HG03175 (cell line): ENCODE data around the gene RPL37A.

Source experiments
- ATAC-seq: cut with Tn5 transposase; IDR thresholded peaks from one replicate; pipeline ENCODE4 v1.9.1; 2021; ENCODE audit warnings: mild to moderate bottlenecking, moderate library complexity; ENCODE audit not compliant: unreplicated experiment

RPL37A gene

DNA sequence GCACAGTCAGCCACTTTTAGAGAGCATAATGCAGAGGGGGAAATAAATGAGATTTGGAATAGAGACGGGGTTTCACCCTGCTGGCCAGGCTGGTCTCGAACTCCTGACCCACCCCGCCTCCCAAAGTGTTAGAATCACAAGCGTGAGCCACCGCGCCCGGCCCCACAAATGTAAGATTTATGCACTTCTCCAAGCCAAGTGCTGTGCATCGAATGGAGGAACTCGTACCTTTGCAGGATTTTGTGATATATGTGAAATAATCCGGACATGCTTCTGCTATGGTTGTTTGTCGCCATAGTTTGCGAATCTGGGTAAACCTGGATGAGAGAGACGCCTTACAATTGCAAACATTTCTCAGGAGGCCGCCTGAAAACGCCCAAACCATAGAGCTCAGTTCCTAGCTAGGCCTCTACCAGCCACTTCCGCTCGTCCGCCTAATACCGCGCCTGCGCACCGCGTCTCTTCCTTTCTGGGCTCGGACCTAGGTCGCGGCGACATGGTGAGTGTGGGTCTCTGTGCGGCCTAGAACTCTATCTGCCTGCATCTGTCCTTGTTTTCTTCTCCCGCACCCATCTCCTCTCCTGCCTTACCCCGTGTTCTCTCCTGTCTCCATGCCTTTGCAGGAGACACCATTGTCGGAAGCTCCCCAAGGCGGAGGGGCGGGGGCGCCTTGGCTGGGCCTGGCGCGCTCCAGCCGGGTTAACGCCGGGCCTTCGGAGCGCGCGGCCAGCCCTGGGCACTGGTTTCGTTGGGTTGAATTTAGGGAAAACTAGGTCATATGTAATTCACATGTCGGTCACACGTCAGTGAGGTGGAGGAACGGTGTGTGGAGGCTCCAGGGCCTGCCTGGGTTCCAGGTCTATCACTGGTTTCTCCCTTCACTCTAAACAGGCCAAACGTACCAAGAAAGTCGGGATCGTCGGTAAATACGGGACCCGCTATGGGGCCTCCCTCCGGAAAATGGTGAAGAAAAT is at the start of gene RPL37A:
Gene RPL37A, plus strand, starts transcription at position 466 of the 974 bp plus-strand sequence. Its CDS starts 31 bp downstream, at position 497.
- peak; percentile 88 for ATAC-seq

DNA sequence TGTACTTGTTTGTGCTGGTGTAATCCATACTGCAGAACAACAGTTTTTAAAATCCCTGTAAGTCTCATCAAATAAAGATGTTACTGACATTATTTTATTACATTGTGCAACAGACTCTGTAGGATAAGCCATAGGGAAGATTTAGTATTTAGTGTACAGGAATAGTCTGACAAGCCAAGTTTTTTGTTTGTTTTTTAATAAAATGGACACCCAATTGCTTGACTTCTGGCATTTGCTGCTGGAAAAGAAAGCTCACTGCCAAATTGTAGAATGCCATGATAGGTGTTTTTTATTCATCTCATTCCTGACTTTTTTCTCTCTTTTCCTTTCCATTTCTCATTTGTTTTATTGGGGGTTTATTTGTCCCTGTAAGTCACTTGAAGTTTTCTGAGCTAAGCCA is 48.3 kb upstream of the RPL37A start:
- ATAC-seq = no peak

DNA sequence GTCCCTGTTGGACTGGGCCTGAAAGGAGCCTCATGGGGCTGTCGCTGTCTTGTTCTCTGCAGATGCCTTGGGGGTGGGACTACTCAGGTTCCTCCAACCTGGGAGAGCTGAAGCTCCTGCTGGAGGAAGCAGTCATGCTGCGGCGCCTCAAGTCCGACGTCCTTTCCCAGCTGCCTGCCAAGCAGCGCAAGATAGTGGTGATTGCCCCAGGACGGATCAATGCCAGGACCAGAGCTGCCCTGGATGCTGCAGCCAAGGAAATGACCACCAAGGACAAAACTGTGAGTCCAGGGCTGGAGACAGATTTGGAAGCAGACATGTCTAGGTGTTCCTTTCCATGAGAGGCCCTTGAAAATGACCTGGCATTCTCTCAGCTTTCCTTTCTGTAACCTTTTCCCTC is 47.9 kb upstream of the RPL37A start:
- ATAC-seq = no peak

DNA sequence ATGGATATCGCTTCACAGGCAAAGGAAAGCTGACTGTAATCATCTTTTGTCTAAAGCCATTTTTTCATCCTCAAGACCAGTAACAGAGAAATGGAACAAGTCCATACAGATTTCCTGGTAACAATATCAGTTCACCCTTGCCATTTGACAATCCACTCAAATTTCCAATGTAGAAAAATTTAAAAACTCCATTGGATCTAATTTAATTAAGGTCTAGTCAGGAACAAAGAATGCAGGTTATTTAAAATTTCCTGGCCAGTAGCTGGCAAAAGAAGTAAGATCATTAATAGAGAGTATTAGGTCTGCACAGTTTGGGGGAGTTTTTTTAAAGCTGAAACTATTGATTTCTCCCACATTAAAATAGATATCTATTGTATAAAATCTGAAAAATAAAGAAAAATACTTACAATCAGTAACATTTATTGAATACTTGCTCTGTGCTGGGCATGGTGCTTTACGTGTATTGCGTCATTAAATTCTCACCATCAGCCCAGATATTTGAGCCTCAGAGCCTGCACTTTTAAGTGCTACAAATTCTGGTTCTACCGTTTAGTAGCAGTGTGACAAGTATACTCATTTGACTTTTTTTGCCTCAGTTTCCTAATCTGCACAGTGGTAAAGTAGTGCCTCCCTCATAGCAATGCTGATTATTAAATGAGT is 44.6 kb upstream of the RPL37A start:
- ATAC-seq = no peak

DNA sequence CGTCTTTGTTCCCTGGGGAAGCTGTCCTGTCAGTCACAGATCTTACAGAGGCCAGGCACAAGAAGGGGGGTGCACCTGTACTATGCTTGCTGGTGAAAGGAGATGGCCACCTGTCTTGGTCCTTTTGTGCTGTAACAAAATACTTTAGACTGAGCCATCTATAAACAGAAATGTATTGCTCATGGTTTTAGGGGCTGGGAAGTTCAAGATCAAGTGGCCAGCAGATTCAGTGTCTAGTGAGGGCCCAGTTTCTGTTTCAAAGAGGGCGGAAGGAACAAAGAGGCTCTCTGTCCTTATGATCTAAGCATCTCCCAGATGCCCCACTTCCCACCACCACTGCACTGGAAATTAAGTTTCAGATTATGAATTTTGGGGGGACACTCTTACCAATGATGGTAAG is 35.5 kb upstream of the RPL37A start:
- ATAC-seq = no peak

DNA sequence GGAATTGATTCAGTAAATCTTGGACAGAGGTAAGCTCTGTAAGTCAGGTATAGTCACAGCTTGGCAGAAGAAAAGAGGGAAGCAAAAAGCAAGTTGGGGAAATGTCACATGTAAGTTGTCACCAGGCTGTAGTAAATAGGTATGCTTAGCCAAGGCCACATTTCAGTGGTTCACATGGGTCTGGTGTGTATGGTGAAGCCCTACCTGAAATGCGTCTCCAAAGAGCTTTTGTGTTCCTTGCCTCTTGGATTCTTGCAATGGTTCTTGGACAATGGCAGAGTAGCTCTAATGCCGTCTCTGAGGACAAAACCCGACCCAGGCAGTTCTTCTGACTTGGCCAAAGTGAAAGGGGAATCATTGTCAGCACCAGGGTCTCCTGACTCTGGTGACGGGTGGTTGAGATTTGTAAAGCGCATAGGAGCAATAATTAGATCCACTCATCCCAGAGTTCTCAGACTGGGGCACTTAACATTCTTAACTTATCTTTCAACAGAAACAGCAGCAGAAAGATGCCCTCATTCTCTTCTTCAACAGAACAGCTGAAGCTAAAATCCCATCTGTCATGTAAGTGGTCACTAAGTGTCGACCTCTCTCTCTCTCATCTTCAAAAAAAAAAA is 34.4 kb upstream of the RPL37A start:
- no peak for ATAC-seq

DNA sequence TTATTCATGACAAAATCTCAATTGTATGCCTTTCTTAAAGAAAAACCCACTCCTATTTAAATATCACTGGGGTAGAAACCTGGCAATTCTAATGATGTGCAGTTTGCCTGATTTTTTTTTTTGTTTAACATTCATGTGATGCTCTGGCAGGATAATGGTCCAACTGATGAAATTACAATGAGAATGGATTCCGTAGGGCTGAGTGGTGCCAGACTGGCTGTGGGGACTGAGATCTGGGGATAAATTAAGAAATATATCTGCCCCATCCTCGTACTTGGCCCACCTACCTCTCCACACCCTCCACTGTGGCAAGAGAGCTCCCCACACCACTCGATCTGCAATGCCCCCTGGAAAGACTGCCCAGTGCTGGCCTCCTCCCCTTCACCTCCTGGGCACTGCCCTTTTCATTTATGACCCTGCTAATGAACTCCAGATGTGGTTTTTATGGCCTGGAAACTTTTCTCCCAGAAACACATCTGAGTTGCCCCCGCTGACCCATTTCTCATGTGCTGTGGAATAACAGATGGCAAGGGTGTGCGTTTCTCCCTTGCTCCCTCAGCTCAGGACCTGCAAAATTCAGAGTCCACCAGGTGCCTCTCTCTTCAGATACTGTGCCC is 33.0 kb upstream of the RPL37A start:
- ATAC-seq = no peak

DNA sequence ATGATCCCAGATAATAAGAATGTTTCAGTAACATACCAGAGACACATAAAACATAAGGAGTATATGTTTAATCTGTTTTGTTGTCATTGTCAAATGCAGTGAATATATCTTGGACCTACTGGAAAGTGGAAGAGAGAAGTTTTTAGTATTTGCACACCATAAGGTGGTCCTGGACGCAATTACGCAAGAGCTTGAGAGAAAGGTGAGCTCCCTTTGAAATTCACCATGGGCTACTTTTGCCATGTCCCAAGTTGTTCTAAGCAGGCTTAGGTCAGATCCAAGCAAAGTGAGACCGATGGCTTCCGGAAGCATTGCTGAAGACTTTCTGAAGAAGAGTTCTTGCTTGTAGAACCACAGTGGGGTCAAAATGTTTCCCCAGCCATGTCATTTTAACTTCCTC is 30.8 kb upstream of the RPL37A start:
- ATAC-seq = no peak

DNA sequence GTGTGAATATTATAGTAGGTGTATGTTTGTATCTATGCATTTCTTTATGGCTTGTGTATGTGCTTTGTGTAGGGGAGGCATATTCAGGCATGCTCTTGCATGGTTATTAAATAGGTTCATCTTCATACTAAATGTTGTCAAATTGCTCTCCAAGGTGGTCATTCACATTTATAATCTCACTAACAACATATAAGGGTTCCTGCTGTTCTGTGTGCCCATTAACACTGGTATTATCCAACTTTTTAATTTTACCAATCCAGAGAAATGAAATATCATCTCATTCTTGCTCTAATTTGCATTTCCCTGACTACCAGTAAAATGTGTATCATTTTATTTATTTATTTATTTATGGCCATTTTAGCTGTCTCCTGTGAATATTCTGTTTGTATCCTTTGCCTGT is 29.0 kb upstream of the RPL37A start:
- ATAC-seq = no peak

DNA sequence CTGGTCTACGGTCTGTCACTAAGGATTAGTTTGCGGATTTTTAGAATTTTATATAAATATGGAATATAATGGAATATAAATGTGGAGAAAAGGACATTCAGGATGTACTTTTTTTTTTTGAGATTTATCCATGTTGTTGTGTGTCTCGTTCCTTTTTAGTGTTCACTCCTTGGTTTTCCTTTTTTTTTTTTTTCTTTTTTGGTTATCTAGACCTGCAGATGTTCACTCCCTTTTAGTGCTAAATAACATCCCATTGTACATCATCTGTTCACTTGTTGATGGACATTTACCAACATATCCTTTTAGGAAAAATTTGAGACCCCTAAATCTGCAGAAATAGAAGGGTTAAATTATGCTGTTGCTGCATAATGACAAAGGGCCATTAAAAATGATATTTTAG is 25.5 kb upstream of the RPL37A start:
- no peak for ATAC-seq

DNA sequence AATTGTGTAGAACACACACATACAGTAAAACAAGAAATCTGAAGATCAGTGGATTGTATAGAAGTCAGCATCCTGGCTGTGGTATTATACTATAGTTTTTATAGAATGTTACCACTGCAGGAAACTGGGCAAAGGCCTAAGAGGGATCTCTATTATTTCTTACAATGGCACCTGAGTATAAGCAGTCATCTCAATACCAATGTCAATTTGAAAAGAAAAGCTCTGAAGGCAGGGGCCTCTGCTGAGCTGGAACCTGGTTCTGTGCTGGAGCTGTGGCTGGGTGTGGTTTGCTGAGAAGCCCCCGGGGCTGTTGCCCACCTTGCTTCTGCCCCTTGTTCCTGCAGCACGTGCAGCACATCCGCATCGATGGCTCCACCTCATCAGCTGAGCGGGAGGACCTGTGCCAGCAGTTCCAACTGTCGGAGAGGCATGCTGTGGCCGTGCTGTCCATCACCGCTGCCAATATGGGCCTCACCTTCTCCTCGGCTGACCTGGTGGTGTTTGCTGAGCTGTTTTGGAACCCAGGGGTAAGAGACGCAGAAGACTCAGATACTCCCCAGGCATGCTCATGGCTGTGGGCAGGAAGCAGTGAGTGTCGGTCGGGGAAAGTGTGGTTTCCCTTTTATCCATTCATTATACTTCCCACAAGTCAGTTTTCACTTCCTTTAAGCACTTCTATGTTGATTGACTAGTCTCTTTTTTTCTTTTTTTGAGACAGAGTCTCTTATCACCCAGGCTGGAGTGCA is 23.5 kb upstream of the RPL37A start:
- ATAC-seq = no peak

DNA sequence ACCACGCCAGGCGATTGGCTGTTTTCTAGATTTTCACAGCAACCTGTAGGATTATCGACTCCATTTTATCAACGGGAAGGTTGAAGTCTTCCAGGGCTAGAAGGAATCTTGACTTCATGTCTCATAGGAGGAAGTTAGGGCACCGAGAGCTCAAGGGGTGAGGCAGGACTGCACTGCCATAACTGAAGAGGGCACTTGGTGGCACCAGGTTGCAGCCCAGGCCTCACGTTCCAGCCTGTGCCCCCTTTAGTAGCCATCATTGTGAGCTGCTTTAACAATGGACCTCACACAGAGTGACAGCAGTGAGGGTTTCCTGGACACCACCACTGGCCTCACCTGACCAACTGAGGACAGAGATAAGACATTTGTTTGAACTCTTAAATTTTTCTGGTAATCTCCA is 22.9 kb upstream of the RPL37A start:
- ATAC-seq = no peak

DNA sequence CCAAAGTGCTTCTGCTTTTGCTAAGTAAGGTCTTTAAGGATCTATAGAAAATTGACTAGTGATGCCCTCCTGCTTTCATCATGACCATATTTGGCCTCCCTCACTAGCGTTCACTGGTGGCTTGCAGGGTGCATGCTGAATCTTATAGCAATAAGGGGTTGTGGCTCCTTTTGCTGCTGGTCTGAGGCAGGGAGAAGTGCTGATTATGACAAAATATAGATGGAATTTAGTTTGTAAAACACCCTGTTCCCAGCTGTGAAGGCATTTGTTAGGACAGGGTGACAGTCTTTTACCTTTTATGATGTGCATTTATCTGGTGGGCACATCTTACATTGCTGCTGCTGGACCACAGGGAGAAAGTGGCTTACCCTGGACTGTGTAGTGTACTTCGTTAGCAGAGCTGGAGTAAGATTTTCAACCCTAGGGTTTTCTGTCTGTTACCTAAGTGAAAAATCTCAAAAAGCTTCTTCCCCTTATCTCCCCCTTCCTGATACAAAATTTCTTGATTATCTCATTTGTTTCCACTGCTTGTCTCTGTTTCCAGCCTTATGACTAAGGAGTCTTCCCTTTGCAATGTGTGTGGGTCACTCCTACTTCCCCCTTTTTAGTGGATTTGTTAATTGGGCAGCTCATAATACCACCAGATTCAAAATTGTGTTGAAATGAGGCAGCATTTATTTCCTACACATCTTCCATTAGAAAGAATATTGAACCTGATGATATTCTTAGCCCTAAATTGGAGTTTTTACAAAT is 21.2 kb upstream of the RPL37A start:
- ATAC-seq = no peak

DNA sequence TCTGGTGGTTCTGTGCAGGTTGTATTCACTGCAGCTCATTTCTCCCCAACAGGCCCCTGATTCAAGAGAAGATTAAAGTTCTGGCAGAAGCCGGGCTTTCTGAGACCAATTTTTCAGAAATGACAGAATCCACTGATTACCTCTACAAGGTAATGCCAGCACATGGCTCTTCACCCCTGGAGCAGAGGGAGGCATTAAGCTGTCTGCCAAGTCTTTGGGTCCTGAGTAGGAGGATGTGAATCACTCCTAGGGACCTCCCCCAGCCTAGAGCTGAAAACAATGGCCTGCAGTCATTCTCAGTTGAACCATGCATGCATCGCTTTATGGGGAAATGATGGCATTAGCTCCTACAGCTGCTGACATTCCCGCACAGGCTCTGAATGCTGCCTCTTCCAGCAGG is 20.5 kb upstream of the RPL37A start:
- ATAC-seq = no peak

DNA sequence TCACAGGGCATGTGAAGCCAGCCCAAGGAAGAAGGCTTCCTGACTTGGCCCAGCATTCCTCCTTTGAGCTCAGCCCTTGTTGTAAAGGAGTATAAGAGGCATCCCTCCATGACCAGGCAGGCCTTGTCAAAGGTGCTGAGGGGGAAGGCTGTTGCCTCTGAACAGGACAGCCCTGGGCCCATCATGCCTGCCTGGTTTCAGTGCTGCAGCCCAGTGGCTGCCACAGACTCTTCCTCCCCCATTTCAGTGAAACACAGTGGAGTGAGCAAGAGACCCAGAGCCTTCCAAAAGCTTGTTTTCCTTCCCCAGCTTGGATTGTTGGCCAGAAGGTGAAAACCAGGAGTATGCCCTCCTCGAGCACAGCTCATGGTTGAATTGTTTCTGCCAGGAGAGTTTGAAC is 19.9 kb upstream of the RPL37A start:
- no peak for ATAC-seq

DNA sequence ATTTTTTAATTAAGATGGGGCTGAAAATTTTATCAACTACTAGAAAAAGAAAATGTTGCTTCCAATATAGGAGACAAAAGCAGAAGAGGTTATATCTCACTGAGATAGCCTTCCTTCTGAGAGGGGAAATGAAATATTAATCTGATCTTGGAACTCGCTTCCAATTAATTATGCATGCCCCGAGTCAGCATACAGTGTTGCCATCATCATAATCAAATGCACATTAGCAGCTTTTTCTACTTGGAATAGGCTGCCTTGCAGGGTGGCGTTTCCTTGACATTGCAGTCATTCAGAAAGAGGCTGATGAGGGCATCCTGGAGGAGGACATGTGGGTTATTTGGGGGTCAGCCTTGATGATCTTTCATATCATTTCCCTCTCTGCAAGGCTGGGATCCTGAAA is 18.4 kb upstream of the RPL37A start:
- ATAC-seq = no peak

DNA sequence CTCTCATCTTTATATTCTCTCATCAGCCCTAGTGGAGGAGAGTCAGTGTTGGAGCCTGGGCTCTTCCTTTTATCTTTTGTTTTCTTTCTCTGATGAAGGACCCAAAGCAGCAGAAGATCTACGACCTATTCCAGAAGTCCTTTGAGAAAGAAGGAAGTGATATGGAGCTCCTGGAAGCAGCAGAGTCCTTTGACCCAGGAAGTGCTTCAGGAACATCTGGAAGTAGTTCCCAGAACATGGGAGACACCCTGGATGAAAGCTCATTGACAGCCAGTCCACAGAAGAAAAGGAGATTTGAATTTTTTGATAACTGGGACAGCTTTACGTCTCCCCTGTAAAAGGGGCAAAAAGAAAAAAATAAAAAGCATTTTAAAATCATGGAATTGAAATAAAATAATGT is 16.0 kb upstream of the RPL37A start:
- no peak for ATAC-seq

DNA sequence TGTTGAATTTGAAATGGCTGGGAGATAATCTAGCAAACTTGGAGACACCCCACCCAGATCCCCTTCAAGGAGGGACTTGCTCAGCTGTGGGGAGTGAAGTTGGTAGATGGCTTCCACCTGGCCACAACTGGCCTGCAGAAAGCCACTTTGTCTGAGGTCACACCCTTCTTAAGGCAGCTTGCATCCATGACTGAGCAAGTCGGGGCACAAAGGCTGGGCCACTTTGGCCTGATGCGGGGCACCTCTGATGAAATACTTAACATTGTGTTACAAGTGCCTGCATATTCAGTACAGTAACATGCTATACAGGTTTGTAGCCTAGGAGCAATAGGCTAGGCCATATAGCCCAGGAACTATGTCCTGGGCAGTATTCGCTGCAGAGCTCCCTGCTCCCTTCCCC is 13.4 kb upstream of the RPL37A start:
- ATAC-seq = no peak

DNA sequence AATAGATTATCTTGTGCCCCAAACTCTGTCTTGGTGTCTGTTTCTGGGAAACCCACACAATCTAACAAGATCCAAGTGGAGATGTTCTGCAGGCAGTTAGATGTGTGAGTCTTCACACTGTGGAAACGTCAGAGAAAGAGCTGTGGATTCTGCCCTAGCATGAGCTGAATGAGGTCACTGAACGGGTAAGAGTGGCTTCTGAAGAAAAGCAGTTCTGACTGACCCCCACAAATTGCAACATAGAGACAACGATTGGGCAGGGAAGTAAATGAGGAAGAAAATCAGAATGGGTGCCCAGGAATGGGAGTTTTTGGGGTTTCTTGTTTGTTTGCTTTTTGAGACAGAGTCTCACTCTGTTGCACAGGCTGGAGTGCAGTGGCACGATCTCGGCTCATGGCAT is 12.9 kb upstream of the RPL37A start:
- no peak for ATAC-seq

DNA sequence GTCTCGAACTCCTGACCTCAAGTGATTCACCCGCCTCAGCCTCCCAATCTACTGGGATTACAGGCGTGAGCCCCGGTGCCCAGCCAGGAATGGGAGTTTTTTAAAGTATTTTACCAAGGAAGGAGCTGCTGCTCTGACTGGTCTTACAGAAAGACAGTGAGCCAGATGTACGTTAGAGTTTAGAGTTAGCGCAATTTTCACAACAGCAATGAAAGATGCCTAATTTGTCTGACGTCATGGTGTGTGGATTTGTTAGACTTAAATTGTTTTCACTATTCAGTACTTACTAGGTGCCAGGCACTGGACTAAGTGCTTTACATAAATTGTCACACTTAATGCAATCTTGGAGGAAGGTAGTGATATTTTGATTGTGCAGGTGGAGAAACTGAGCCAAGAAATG is 12.4 kb upstream of the RPL37A start:
- no peak for ATAC-seq
